GM13976 (cell line): Measurements from ENCODE around the gene ANGPTL4.
"Not testable (repeated sequence)": the region's sequence is repeated elsewhere in the genome, so short reads cannot be mapped to it uniquely, and the experiment has no call there.

Experiments
- DNase-seq: peaks from one replicate; pipeline ENCODE4 v3.0.0; 2012; ENCODE audit warnings: low spot score
- CTCF ChIP-seq: IDR thresholded peaks from 2 replicates; pipeline ENCODE4 v1.5.1; 2012; ENCODE audit warnings: borderline replicate concordance, mild to moderate bottlenecking; ENCODE audit not compliant: insufficient read depth; ENCODE audit errors: extremely low read depth, missing control alignments, control extremely low read depth
- in situ Hi-C: fragments of 300-500 bp; cut with MboI; formaldehyde crosslinking; loops from one replicate; pipeline ENCODE4 v1.12.0; 2022; ENCODE audit warnings: low sequenced_read_pairs, mixed read lengths, inconsistent platforms; ENCODE audit not compliant: unreplicated experiment

Gene ANGPTL4

GRCh38 chr19:8370176-8371010, 6.4 kb downstream of the ANGPTL4 start:
- in situ Hi-C loops, result no loop called here
- DNase-seq, result peak; percentile 27
- TF ChIP-seq CTCF, result no peak

GRCh38 chr19:8371011-8371804, 7.3 kb downstream of the ANGPTL4 start:
- no peak for TF ChIP-seq CTCF
- in situ Hi-C loops, result no loop called here
- DNase-seq, result peak; percentile 18

GRCh38 chr19:8373867-8374813, 10.2 kb downstream of the ANGPTL4 start:
- DNase-seq, result no peak
- TF ChIP-seq CTCF, result no peak
- in situ Hi-C loops, result no loop called here

GRCh38 chr19:8375766-8376165, 11.8 kb downstream of the ANGPTL4 start:
- DNase-seq, in situ Hi-C loops: not testable (repeated sequence)

- in situ Hi-C loops, DNase-seq: not testable (repeated sequence)
These were observed 12.5 kb downstream of the ANGPTL4 start for GRCh38 chr19:8376373-8376974.

- no peak for DNase-seq
- in situ Hi-C loops, result no loop called here
- no peak for TF ChIP-seq CTCF
These were observed 13.6 kb downstream of the ANGPTL4 start for GRCh38 chr19:8377598-8377997.

GRCh38 chr19:8379156-8379891, 15.4 kb downstream of the ANGPTL4 start:
- DNase-seq, result not testable (repeated sequence)

GRCh38 chr19:8384569-8384968, 20.6 kb downstream of the ANGPTL4 start:
- in situ Hi-C loops, DNase-seq: not testable (repeated sequence)

More at GRCh38 chr19:8379156-8379891, 15.4 kb downstream of the ANGPTL4 start:
- in situ Hi-C loops, result not testable (repeated sequence)

GRCh38 chr19:8385103-8385502, 21.1 kb downstream of the ANGPTL4 start:
- DNase-seq, in situ Hi-C loops: not testable (repeated sequence)

- DNase-seq, in situ Hi-C loops: not testable (repeated sequence)
These were observed 21.6 kb downstream of the ANGPTL4 start for GRCh38 chr19:8385566-8385965.

GRCh38 chr19:8386419-8386818, 22.5 kb downstream of the ANGPTL4 start:
- in situ Hi-C loops, DNase-seq: not testable (repeated sequence)
